Neutrophil (primary cell): ENCODE measurements around the gene XXYLT1.
A peak's percentile ranks its signal among the peaks of the same experiment; 100 is the strongest.

Source experiments
- H3K27ac ChIP-seq: fragments of 200-600 bp; sonication (generic); 2 replicates; pipeline ENCODE4 v1.5.1; 2016; ENCODE audit warnings: mild to moderate bottlenecking, moderate library complexity
- H3K27me3 ChIP-seq: fragments of 200-600 bp; sonication (generic); 2 replicates; pipeline ENCODE4 v1.6.0; 2016; ENCODE audit warnings: mild to moderate bottlenecking
- H3K36me3 ChIP-seq: fragments of 200-600 bp; sonication (generic); 2 replicates; pipeline ENCODE4 v1.5.1; 2017
- H3K4me1 ChIP-seq, 2 experiments: fragments of 200-600 bp in 1 of 2; sonication (generic) in 1 of 2; 1 replicate in 1 of 2; 2 replicates in 1 of 2; pipeline versions ENCODE4 v1.5.1 to v1.6.1; 2013 to 2016; ENCODE audit warnings: low read depth in 1 of 2, low read length in 1 of 2, mild to moderate bottlenecking in 1 of 2, moderate library complexity in 1 of 2; ENCODE audit not compliant: control insufficient read depth in 1 of 2, insufficient read depth in 1 of 2
- H3K4me3 ChIP-seq, 2 experiments: fragments of 200-600 bp in 1 of 2; sonication (generic) in 1 of 2; 1 replicate in 1 of 2; 2 replicates in 1 of 2; pipeline ENCODE4 v1.5.1; 2013 to 2016; ENCODE audit warnings: low read depth in 1 of 2, low read length in 1 of 2, mild to moderate bottlenecking in 1 of 2, moderate library complexity in 1 of 2
- H3K9me3 ChIP-seq: fragments of 200-600 bp; sonication (generic); 2 replicates; pipeline ENCODE4 v1.5.1; 2016
- CTCF ChIP-seq: fragments of 200-600 bp; sonication (generic); IDR thresholded peaks from 2 replicates; pipeline ENCODE4 v1.5.1; 2016; ENCODE audit warnings: antibody characterized with exemption

Gene XXYLT1

GRCh38 chr3:195285372-195285771 lies 14.4 kb upstream of the XXYLT1 start:
- H3K4me3 ChIP-seq = no peak overlapping the region
- H3K9me3 ChIP-seq = no peaks in the 10 kb centered on the region
- no peak for TF ChIP-seq CTCF
- H3K27ac ChIP-seq = no peak overlapping the region
- H3K27me3 ChIP-seq = no peaks in the 10 kb centered on the region
- H3K36me3 ChIP-seq = peaks cover 91% of the 10 kb centered on the region
- no peaks in the 10 kb centered on the region for H3K4me1 ChIP-seq

- Histone ChIP-seq H3K4me3 (no peak overlapping the region), H3K36me3 (peaks cover 91% of the 10 kb centered on the region), H3K4me1 (no peaks in the 10 kb centered on the region), H3K27ac (no peak overlapping the region), H3K9me3 (no peaks in the 10 kb centered on the region), H3K27me3 (no peaks in the 10 kb centered on the region)
- TF ChIP-seq CTCF = no peak
Measured at GRCh38 chr3:195284842-195285241, 13.9 kb upstream of the XXYLT1 start.

- no peak for TF ChIP-seq CTCF
- H3K36me3 ChIP-seq = peaks cover 87% of the 10 kb centered on the region
- no peaks in the 10 kb centered on the region for H3K27me3 ChIP-seq
- H3K9me3 ChIP-seq = no peaks in the 10 kb centered on the region
- no peak overlapping the region for H3K27ac ChIP-seq
- H3K4me1 ChIP-seq = no peaks in the 10 kb centered on the region
- no peak overlapping the region for H3K4me3 ChIP-seq
Measured at GRCh38 chr3:195282961-195283360, 12.0 kb upstream of the XXYLT1 start.

GRCh38 chr3:195274259-195274966 lies 3.5 kb upstream of the XXYLT1 start:
- no peaks in the 10 kb centered on the region for H3K9me3 ChIP-seq
- H3K4me1 ChIP-seq = peaks cover 22 to 24% of the 10 kb centered on the region in 2 experiments
- H3K27me3 ChIP-seq = no peaks in the 10 kb centered on the region
- H3K27ac ChIP-seq = peak overlapping the region; percentile 22
- TF ChIP-seq CTCF = no peak
- H3K4me3 ChIP-seq = no peak overlapping the region
- peaks cover 42% of the 10 kb centered on the region for H3K36me3 ChIP-seq

GRCh38 chr3:195271410-195272243 lies 668 bp upstream of the XXYLT1 start:
- Histone ChIP-seq H3K36me3 (peaks cover 17% of the 10 kb centered on the region), H3K4me1 (peaks cover 26 to 29% of the 10 kb centered on the region in 2 experiments), H3K9me3 (no peaks in the 10 kb centered on the region), H3K27me3 (no peaks in the 10 kb centered on the region), H3K4me3 (peak overlapping the region; percentile 94 to 98), H3K27ac (peak overlapping the region; percentile 81)
- peak; percentile 94 for TF ChIP-seq CTCF
